Stromal cell of bone marrow (primary cell): ENCODE results near the gene GPX3.

Source experiments
- DNase-seq: peaks from one replicate; pipeline ENCODE4 v3.0.0-alpha.2; 2012; ENCODE audit warnings: low read depth

GPX3 gene

GRCh38 chr5:151014680-151015343 is 5.6 kb upstream of the GPX3 start:
- no peak for DNase-seq

DNA sequence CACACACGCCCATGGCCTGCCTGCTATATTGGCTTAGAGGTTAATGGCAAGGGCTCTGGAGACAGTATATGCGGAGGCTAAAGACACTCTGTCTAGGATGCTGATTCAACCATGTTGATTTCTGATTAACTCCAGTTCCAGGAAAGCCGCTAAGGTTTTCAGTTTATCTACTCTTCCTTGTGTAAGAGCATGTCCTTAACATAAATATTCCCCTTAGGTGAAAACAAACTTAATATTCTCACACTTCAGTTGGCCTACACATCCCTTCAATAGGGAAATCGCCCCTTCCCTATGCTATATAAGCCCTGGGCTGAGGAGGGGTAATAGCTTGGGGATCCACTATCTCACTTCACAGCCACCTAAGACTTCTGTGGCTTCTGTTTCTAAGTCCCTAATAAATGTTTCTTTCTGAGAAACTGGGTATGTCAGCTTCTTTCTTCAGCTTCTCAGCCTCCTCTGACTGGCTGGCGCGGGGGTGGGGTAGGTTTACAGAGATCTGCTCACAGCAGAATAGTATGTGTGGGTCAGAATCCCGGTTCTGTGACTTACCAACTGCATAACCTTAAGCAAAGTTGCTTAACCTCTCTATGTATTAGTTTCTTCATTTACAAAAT is 4.3 kb upstream of the GPX3 start:
- DNase-seq: no peak

DNA sequence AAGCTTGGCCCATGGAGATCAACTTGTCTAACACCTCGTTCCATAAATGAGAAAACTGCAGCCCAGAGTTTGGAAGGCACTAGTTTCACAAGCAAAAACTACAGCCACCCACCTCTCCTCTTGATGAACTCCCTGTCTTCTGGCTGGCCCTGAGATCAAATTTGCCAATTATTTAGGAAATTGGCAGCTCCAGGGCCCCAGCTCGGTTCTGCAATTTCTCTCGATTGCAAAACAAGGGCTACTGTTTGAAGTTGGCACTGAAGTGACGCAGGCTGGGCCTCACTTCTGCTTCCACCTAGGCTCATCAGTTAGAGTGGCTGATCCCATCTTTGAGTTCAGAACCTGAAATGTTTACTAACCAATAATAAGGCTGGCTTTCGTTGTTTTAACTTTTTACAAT is 3.7 kb upstream of the GPX3 start:
- DNase-seq: no peak

DNA sequence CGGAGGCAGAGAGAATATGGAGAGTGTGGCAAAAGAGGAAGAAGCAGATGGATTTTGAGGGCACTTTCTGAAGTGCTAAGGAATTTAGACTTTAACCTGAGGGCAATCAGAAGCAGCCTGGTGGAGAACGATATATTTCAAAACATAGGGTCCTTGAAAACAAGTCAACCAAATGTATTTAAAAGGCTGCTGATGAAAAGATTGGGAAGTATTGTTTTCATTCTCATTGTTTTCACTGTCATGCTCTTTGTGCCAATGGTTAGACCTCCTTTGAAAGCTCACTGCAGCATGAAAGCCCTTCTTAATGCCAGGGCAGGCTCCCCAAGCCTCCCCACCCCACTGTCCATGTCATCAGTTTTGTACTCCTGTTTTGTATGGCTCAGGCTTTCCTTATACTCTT is 2.5 kb upstream of the GPX3 start:
- DNase-seq: no peak

DNA sequence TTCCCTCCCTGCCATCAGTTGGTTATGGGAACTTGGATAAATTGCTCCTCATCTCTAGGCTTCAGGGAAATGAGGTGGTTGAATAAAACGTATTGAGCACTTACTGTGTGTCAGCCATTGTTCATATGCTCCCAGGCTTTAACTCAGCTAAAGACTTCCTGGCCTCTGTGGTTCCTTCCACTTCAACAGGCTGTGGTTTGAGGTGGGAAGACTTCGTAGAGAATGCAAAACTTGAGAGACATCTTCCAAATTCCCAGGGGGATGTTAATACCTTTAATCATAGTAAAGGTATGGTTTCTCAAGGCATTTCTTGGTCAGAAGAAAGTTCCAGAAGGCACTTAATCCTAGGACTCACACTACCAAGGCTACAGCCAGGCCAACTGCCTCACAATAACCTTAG is 1.5 kb upstream of the GPX3 start:
- DNase-seq: no peak

DNA sequence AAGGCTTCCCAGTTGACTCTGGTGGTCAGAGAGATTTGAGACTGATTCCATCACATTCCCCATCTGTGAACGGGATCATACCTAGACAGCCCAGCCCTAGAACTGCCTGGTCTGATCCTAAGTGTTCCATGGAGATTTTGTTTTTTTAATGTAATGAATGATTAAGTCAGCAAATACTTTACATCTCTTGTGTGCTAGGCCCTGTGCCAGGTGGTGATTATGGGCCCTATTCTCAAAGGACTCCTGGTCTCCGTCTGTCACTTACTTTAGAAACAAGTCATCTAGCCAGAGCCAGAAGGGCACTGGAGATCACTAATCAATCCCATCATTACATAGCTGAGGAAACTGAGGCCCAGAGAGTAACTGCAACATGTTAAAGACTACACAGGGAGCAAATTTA is 1.1 kb upstream of the GPX3 start:
- DNase-seq: no peak

DNA sequence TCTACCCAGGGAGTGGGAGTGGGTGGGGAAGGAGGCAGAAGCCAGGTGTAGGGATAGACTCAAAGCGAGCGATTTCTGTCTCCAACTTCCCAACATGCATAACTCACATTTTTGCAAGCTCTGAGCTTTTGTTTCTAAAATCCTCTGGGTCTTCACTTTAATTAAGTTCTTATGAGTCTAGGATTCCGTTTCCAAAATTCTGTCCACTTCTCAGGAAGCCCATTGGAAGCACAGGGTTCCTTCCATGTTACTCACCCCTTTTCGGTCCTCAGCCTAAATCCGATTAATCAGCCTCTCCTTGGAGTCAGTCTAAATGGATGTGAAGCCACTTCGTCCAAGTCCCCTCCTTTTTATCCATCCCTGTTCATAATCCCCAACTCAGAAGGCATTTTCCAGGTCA is 1.4 kb downstream of the GPX3 start:
- no peak for DNase-seq

GRCh38 chr5:151022511-151023018 is 2.2 kb downstream of the GPX3 start:
- peak; percentile 53 for DNase-seq

- peak; percentile 53 for DNase-seq
Measured at GRCh38 chr5:151023047-151023615, 2.7 kb downstream of the GPX3 start.

DNA sequence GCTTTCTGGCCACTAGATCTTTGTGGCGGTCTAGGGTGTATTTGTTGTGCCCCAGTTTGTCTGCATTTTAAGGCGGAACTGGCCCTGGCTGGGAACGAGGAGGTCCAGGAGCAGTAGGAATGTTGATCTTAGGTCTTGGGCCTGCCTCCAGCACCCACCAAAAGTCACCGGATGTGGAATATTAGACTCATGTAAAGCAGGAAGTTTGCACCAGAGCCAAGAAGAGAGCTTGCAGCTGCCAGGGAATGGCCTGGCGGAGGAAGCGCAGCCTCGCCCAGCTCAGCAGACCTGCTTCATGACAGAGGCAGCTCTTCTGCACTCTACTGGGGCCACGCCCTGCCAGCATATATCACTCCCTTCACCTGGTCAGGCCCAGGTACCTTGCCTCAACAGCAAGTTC is 3.3 kb downstream of the GPX3 start:
- DNase-seq: peak; percentile 82

DNA sequence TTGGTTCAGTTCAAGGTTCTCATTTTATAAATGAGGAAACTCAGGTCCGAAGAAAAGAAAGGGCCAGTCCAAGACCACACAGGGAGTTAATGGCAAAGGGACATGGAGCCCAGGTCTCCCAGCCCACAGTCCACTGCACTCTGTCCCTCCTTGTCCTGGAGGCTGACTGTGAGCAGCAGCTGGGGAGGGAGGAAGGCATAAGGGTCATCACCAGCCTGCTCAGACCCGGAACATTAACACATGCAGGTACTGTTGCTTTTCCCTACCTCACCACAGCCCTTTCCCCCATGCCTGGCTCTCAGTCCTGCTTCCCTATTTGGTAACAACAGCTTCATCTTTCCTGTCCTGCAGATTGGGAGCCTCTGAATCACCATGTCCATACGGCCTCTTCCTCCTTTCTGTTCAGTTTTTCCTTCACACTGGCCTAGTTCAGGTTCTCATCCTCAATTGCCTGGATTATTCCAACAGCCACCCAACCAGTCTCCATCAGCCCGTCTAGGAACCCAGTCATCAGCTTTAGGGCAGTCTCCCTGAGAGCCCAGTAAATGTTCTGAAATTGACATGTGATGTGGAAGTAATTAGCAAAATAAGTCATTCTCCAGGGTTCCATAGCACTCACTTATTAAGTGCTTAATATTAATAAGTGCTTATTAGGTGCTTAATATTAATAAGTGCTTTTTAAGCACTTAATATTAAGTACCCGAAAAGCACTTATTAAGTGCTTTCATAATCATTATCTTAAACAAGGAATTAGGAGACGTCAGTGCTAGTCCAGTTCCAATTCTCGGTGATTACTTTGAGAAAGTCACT is 4.3 kb downstream of the GPX3 start:
- DNase-seq: no peak

DNA sequence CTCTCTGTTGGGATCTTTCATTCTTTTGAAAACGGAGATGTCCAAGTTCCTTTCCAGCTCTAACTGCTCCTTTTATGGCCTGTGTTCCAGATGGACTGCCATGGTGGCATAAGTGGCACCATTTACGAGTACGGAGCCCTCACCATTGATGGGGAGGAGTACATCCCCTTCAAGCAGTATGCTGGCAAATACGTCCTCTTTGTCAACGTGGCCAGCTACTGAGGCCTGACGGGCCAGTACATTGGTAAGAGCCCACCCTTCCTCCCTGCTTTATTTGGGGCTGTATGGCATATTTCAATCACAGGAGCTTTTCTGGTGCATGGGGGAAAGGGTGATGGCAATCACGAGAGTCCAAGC is 4.8 kb downstream of the GPX3 start:
- no peak for DNase-seq

GRCh38 chr5:151026088-151026487 is 5.7 kb downstream of the GPX3 start:
- no peak for DNase-seq

GRCh38 chr5:151026679-151027078 is 6.3 kb downstream of the GPX3 start:
- DNase-seq: no peak

- no peak for DNase-seq
Measured at GRCh38 chr5:151027961-151028479, 7.6 kb downstream of the GPX3 start.

DNA sequence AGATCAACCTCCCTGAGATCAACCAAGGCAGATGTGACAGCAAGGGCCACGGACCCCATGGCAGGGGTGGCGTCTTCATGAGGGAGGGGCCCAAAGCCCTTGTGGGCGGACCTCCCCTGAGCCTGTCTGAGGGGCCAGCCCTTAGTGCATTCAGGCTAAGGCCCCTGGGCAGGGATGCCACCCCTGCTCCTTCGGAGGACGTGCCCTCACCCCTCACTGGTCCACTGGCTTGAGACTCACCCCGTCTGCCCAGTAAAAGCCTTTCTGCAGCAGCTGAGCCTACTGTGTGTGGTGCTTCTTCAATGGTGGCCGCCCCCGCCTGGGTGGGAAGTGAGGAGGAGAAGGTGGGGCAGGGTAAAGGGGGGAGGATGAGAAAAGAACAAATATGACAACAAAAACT is 8.3 kb downstream of the GPX3 start:
- no peak for DNase-seq

GRCh38 chr5:151029179-151030055 is 9.0 kb downstream of the GPX3 start:
- no peak for DNase-seq

- DNase-seq: no peak
Measured at GRCh38 chr5:151030056-151030336, 9.6 kb downstream of the GPX3 start.

- DNase-seq: no peak
Measured at GRCh38 chr5:151030379-151030778, 10.0 kb downstream of the GPX3 start.

GRCh38 chr5:151031554-151031953 is 11.2 kb downstream of the GPX3 start:
- DNase-seq: no peak

DNA sequence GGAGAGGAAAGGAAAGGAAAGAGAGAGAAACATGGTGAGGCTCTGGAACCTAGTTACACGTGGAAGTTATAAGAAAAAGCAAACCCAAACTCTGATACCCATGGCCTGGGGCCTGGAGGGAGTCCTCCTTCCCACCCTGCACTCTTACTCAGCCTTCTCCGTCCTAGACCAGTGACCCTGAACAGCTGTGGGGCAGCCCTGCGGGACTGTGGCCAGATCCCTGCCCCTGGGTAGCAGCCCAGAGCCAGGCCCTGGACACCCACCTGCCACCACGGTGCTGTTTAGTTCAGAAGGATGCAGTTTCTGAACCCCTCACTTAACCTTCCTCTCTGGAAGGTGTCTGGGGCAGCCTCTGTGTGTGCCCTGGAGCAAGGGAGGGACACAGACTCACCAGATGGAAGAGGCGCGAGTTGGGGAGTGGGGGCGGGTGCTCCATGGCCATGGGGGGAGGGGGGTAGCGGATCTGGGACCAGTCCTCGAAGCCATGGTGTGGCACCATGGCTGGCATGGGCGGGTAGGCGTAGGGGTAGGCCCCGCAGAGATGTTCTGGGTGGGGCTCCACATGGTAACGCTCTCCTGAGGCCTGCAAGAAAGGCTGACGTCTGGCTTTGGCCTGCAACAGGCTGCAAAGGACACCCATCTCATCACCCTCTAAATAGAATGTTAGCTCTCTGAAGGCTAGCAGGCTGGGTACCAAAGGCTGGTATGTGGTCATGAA is 13.0 kb downstream of the GPX3 start:
- DNase-seq: no peak
